Amygdala (tissue), 56 donors: Measurements from ENCODE around the gene ACTL6B.

Source experiments
- DNase-seq, 56 donors: peaks; one replicate each; lab custom pipeline; 2025; lab: John Stamatoyannopoulos, UW

Gene ACTL6B

DNA sequence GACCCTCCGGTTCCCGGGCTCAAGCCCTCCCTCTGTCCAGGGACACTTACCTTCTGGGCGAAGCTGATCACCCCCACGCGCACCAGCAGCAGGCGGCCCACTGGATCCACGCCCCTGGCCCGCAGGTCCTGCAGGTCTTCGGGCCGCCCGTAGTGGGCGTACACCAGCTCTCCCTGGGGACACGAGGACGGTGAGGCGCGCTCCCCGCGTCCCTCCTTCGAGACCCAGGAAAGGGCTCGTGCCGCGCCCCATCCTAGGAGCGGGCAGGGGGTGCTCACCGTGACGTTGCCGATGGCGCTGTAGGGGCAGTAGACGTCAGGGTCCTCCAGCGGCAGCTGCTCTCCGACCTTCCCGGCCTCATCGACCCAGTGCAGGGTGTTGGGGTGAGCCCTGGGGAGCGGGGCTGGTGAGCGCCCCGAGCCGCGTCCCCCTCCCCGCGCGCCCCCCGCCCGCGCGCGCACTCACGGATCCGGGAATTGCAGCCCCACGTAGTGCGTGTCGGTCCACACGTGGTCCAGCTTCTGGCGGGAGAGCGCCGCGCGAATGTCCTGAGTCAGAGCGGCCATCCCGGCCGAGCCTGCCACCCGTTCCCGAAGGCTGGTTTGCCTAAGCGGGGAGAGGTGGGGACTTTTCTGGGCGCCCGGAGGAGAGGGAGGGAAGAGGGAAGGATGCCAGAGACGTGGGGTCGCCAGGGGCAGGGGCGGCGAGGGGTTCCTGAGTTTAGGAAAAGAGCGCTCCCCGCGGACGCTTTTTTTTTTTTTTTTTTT is 23.1 kb downstream of the ACTL6B start:
- peak in 19 of 56 donors; percentile 3 to 46 (median 13) for DNase-seq

DNA sequence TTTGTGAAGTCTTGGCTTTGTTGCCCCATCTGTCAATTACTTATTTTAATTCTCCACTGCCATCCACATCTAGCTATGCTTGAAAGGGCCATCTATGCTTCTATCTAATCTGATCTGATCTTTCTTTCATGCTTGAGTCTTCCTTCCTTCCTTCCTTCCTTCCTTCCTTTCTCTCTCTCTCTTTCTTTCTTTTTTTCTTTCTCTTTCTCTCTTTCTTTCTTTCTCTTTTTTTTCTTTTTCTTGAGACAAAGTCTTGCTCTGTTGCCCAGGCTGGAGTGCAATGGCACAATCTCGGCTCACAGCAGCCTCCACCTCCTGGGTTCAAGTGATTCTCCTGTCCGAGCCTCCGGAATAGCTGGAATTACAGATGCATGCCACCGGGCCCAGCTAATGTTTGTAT is 26.2 kb downstream of the ACTL6B start:
- DNase-seq: no peak

DNA sequence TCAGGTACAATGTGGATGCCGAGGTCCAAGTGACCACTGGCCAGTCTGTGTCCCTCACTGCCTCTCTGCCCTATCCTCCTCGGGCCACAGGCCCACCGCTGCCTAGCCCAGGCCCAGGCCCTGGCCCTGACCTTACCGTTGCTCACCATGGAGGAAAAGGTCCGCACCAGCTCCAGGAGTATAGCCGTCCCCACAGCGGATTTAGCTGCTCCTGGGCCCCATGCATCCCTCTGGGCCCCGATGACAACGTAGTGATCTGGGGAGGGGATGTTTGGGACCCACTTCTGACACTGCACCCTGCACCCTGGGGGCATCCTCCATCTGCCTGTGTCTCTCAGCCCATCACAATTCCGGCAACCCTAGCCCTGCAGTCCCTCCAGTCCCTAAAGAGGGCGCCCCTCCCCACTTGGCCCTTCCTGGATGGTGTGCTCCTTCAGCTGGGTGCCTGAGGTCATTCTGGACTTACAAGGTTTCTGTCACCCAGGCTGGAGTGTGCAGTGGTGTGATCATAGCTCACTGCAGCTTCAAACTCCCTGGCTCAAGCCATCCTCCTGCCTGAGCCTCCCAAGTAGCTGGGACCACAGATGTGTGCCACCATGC is 27.0 kb downstream of the ACTL6B start:
- no peak for DNase-seq

DNA sequence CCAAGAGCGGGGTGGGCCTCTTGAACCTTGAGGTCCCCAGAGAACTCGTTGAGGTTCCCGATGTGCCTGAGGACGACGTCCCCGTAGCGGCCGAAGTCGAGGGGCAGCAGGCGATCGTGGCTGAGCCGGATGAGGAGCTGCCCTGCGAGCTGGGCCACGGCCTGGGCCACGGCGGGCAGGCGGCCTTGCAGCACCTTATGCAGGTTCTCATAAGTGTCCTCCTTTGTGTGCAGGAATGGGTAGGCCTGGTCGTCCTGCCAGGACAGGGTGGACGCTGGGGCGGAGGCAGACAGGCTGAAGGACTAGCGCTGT is 29.1 kb downstream of the ACTL6B start:
- DNase-seq: no peak

DNA sequence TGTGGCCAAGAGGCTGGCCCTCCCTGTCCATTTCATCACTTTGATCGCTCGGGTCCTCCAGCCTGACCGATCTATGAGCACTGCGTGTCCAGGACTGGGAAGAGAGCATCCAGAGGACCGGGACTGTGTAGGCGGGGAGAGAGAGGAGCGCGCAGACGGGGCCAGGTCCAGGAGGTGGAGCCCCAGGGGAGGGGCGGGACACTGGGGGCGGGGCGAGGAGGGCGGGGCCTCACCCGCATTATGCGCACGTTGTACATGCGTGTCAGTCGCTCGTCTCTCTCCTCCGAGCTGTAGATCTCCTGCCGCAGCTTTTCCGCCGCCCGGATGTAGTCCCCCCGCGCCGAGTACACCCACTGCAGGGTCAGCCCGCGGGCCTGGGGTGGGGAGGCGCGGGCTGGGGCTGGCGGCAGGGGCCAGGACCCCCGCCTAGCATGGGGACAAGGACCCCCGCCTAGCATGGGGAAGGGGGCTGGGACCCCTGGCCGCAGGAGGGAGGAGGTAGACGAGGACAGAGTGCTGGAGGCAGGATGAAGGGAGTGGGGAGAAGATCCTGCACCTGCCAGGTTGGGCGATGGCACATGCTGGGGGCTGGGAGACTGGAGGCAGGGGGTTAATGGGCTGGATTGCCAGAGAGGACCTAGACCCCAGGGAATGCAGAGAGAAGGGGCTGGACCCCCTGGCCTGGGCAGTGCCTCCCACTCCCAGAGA is 29.6 kb downstream of the ACTL6B start:
- DNase-seq: peak in 44 of 56 donors; percentile 5 to 72 (median 45)

DNA sequence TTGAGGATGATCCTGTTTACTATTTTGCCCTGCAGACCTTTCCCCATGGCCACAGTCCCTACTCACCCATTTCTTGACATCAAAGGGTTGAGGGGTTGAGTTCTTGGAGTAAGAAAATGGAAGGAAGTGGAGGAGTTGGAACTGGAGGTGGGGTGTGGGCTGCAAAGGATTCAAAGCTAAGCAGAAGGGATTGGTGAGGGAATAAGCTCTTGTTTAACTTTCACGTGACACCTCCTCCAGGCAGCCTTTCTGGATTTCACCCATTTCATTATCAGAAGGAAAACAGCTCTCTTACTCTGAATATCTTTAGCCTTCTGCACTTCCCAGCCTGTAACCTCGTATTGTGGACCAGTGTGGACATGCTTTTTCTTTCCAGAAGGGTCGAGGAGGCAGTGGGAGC is 30.2 kb downstream of the ACTL6B start:
- no peak for DNase-seq

DNA sequence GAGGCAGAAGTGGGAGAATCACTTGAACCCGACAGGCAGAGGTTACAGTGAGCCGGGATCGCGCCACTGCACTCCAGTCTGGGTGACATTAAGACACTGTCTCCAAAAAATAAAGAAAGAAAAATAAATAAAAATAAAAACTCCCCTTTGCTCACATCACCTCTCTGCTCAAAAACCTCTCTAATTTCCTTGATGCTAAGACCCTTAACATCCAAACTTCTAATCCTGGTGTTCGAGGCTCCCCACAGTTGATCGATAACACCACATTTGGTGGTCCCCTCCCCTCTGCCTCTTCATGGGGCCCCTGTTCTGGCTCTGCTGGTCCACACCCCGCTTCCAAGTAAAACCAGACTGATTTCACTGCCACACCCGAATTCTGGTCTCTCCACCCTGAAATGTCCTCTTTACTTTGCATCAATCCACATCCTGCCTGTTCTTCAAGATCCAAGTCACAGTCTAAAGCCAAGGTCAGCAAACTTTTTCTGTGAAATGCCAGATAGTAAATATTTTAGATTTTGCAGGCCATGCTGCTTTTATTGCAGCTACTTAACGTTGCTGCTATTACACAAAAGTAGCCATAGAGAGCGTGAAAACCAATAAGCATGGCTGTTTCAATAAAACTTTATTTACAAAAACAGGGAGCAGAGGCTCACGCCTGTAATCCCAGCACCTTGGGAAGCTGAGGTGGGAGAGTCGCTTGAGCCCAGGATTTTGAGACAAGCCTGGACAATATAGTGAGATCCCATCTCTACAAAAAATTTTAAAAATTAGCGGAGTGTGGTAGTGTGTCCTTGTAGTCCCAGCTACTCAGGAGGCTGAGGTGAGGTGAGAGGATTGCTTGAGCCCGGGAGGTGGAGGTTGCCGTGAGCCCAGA is 32.1 kb downstream of the ACTL6B start:
- no peak for DNase-seq

DNA sequence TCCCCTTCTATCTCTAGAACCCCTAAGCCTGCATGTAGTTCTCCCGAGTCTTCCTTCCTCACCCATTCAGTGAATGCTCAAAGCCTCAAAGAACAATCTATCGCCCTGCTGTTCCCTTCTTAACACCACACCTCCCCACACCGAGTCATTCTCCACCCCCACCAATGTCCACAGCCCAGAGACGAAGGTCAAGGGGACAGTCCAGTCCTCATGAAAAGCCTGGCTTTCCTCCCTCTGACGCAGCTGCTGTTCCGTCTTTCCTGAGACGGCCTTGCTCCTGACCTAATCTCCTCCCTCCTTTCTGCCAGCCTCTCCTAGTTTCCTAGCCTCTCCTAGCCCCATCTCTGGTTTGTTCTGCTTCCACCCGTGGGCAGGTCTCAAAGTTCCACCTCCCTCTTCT is 34.7 kb downstream of the ACTL6B start:
- no peak for DNase-seq

DNA sequence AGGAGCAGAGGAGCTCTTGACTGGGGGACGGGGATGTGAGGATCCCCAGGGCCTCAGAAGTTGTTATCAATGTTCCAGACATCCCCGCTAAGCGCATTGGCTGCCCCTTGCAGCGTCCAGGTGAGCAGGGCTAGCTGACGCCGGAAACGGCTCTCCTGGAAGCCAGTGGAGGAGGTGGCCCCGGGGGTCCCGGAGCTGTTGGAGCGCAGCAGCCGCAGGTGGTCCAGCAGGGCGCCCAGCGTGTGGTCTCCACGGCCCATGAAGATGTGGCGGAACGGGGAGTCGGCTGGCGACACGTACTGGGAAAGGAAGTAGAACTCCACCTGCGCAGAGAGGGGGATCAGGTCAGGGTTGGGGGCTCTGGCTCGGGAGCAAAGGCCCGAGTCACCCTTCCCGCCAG is 35.4 kb downstream of the ACTL6B start:
- DNase-seq: no peak

DNA sequence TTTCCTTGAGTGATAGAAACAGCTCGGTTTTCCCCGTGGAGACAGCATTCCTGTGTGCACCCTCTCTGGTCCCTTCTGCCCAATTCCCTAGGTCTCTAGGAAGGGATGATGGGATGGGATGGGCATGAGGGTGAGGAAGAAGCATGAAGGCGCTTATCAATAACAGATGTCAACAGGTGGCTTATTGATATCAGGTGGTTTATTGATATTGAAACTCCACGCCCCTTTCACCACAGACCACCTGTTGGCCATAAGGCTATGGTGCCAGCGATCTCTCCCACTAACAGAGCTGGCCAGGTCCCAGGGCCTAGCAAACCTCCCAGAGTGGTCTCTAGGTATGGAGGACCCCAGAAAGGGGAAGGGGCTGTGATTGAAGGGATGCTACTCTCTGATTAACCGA is 36.0 kb downstream of the ACTL6B start:
- DNase-seq: no peak

DNA sequence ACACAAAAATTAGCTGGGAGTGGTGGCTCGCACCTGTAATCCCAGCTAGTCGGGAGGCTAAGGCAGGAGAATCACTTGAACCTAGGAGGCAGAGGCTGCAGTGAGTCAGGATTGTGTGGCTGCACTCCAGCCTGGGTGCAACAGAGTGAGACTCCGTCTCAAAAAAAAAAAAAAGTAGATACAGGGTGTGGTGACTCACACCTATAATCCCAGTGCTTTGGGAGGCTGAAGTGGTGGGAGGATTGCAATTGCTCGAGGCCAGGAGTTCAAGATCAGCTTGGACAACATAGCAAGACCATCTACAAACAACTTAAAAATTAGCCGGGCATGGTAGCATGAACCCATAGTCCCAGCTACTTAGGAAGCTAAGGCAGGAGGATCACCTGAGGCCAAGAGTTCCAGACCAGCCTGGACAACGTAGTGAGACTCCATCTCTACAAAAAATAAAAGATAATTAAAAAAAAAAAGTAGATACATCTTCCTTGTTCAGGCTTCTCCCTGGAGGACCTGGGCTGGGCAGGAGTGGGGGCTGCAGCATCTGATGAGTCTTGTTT is 41.9 kb downstream of the ACTL6B start:
- DNase-seq: no peak

DNA sequence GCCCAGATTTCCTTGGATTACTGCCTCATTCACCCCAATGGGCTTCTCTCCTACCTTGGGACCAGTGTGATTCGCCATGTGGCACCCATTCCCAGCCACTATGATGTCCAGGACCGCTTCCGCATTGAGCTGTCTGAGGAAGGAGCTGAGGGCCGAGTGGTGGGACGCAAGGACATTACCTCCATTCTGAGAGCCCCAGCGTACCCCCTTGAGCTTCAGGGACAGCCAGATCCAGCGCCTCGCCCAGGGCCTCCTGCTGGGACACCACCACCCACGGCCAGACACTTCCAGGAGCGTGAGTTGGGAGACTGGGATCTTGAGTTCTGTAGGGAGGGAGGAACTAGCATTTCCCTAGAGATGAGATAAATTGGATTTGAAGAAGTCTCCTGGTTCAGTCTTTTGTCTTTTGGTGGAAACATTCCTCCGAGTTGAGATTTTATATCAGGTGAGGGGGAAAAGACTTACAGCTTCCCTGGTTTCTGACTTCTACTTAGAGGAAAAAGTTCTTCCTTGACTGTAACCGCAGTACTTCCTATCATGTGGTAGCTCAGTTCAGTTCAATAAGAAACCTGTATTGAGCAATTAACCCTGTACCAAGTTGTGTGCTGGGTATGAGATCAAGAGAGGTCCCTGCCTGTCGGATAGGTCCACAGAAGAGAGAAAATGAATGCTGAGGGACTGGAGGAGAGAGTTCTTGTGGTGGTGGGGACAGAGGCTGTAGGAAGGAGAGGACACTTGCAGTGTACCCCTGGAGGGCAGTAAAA is 42.7 kb downstream of the ACTL6B start:
- DNase-seq: no peak

DNA sequence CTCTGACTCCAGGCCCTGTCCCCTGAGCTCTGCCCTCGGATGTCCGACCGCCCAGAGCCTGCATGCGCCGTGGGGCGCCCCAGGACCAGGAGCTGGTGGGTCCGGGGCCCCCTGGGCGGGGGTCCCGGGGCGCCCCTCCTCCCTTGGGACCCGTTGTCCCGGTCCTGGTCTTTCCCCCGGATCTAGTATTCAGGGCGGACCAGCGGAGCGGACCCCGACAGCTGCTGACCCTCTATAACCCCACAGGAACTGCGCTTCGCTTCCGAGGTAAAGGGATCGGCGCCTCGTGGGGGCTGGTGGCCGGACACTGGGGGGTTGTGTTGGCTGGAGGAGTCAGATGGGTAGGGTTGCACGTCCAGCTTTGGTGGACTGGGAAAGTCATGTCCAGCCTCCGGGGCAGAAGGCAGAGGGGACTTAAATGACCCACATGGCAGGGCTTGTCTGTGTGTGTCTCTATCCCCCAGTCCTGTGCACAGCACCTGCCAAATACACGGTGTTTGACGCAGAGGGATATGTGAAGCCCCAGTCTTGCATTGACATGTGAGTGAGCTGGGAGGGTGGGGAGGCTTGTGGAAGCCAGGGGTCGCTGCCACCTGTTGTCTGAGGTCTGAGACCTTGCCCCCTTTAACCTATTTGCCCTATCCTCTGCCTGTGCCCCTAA is 43.4 kb downstream of the ACTL6B start:
- DNase-seq: peak in 4 of 56 donors; percentile 16 to 30 (median 20)

DNA sequence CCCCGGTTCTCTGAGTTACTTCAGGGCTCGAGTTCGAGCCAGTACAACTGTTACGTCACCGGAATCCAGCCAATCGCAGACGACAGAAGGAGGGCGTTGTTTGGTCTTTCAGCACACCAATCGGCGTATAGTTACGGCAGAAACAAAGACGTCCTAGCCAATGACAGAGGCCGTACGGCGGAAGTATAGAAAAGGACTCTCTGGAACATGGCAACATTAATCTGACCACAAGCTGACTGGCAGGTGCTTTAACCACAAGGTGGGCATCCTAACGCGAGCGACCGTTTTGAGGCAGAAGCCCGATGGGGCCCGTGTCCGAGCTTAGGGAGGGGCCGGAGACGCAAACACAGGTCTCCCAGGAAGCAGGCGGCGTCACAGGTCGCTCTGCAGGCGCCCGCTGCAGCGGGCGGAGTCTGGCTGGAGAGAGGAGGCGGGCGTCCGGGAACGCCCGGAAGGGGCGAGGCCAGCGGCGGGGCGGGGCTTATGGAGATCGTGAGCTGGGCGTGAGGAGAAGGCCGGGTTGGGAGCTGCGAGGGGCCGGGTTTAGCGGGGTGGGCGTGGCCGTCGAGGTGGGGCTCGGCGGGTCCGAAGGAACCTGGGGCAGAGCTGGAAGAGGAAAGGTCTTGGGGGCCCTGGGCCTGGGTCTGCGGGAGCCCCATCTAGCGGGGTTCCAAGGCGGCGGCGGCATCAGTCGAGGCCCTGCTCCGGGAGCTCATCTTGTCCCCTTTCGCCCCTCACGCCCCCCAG is 44.1 kb downstream of the ACTL6B start, which contains the start of gene MOSPD3:
TSS of gene MOSPD3 (plus strand) at position 558 of the 747 bp plus-strand sequence. CDS start 252 bp downstream, outside the sequence.
- DNase-seq: peak; percentile 74 to 100 (median 99)

DNA sequence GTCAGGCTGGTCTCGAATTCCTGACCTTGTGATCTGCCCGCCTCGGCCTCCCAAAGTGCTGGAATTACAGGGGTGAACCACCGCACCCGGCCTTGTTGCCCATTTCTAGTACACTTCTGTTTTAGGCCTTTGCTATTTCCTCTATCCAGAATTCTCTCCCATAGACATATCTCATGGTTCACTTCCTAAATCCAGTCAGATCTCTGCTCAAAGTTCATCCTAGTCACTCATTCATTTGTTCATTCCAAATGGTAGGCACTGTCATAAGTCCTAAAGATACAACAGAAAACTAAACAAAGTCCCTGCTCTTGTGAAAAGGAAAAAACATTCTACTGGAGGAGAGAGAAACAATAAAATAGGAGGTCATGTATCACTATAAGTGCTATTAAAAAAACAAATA is 46.3 kb downstream of the ACTL6B start:
- no peak for DNase-seq

DNA sequence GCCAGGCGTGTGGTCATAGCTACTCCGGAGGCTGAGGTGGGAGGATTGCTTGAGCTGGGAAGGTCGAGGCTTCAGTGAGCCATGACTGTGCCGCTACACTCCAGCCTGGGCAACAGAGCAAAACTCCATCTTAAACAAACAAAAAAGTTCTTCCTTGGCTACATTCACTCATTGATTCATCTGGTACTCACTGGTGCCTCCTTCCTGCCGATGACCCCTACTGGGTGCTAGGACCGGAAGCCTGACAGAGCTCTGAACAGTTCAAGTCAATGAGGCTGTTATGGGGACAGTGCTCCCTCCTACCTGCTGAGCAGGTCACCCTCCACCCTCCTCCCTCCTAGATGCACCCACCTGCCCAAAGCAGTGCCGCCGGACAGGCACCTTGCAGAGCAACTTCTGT is 49.1 kb downstream of the ACTL6B start:
- no peak for DNase-seq

DNA sequence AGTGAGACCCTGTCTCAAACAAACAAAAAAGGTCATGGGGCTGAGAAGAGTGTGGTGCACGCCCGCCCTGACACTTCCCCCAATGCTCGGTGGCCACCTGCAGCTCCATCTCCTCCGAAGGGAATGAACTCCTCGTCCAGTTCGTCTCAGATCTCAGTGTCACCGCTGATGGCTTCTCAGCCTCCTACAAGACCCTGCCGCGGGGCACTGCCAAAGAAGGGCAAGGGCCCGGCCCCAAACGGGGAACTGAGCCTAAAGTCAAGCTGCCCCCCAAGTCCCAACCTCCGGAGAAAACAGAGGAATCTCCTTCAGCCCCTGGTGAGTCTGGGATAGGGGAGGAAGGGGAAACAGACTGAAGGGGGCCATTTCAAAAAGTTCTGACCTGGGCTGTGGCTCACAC is 49.9 kb downstream of the ACTL6B start:
- DNase-seq: no peak
